Measurements from ENCODE around the gene DDX42. TPM values are rescaled to one million over a fixed set of nuclear protein-coding genes. Genes with fewer than 3 reads are reported as not detected.
A peak's percentile ranks its signal among the peaks of the same experiment; 100 is the strongest.

The DDX42 gene
- total and polyA plus RNA-seq, 7 donors = 46.3 to 91.0 (median 56.0) TPM

GRCh38 chr17:63832455-63832854 lies 58.5 kb downstream of the DDX42 start:
- ATAC-seq (no peak), DNase-seq (no peak)
- WGBS, 3 donors = 75 to 83% (median 75%) methylated on average over 2 of the region's 2 CpGs
- no peak for TF ChIP-seq CTCF (IDR thresholded peaks at IDR 0.05)
- no peaks in the 10 kb centered on the region for H3K27me3 ChIP-seq (ENCODE audit: insufficient read depth in 3 of 3, low read length in 2 of 3)
- H3K4me1 ChIP-seq = peaks cover 34% of the 10 kb centered on the region
- H3K9me3 ChIP-seq = no peaks in the 10 kb centered on the region
- intact Hi-C loops (cut with DNase I) = no loop called here
- H3K4me3 ChIP-seq = no peak overlapping the region
- no peak overlapping the region for H3K27ac ChIP-seq
- peaks cover 31 to 90% of the 10 kb centered on the region in 2 donors for H3K36me3 ChIP-seq (ENCODE audit: insufficient read depth in 1 of 2, low read depth in 1 of 2)

- no peak overlapping the region for H3K27ac ChIP-seq
- TF ChIP-seq CTCF (IDR thresholded peaks at IDR 0.05) = no peak
- H3K27me3 ChIP-seq (ENCODE audit: insufficient read depth in 3 of 3, low read length in 2 of 3) = no peaks in the 10 kb centered on the region
- no peak overlapping the region for H3K4me3 ChIP-seq
- peaks cover 39% of the 10 kb centered on the region for H3K4me1 ChIP-seq
- ATAC-seq (no peak), DNase-seq (no peak)
- intact Hi-C loops (cut with DNase I) = no loop called here
- no peaks in the 10 kb centered on the region for H3K9me3 ChIP-seq
- H3K36me3 ChIP-seq (ENCODE audit: insufficient read depth in 1 of 2, low read depth in 1 of 2) = peaks cover 31 to 90% of the 10 kb centered on the region in 2 donors
- 67 to 78% (median 68%) methylated on average over 14 of the region's 14 CpGs for WGBS, 3 donors
These were observed 59.2 kb downstream of the DDX42 start for GRCh38 chr17:63833026-63833740.

DNA sequence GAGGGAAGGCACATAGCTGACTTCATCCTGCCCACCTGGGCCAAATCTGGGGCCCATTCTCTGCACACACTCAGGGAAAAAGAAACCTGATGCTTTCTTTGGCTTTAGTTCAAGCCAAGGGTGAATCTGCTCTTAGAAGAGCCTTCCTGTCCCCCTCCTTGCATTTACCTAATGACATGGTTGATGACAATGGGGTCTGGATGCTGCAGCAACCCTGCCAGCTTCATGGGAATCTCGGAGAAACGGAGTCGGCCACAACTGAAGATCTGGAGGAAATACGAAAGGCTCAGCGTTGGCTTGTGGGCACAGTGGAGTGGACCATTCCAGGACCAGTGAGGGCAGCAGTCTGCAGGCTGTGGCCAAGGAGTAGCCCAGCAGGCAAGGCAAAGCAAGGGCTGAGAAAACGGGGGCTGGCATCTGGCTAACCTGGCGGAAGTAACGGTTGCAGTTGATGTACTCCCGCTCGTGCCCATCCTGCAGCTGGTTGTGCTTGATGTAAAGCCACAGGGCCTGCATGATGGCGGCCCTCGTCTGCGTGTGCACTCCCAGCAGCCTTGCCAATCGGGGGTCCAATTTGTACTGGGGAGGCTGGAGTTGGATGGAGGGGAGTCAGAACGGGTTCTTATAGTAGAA lies 59.9 kb downstream of the DDX42 start:
- DNase-seq (no peak), ATAC-seq (no peak)
- Histone ChIP-seq H3K4me1 (peaks cover 39% of the 10 kb centered on the region), H3K27me3 (ENCODE audit: insufficient read depth in 3 of 3, low read length in 2 of 3) (no peaks in the 10 kb centered on the region), H3K27ac (no peak overlapping the region), H3K4me3 (no peak overlapping the region), H3K36me3 (ENCODE audit: insufficient read depth in 1 of 2, low read depth in 1 of 2) (peaks cover 31 to 83% of the 10 kb centered on the region in 2 donors), H3K9me3 (no peaks in the 10 kb centered on the region)
- TF ChIP-seq CTCF (IDR thresholded peaks at IDR 0.05) = no peak
- 78 to 86% (median 79%) methylated on average over 15 of the region's 15 CpGs for WGBS, 3 donors
- intact Hi-C loops (cut with DNase I) = no loop called here

- H3K27ac ChIP-seq = peak overlapping the region; percentile 3
- peak; percentile 43 to 64 (median 52) for ATAC-seq
These were observed 60.6 kb downstream of the DDX42 start for GRCh38 chr17:63834431-63835166.

More at GRCh38 chr17:63834431-63835166, 60.6 kb downstream of the DDX42 start:
- no peak overlapping the region for H3K4me3 ChIP-seq
- WGBS, 3 donors = 35 to 44% (median 39%) methylated on average over 13 of the region's 13 CpGs
- TF ChIP-seq CTCF (IDR thresholded peaks at IDR 0.05) = peak; percentile 47
- no peaks in the 10 kb centered on the region for H3K27me3 ChIP-seq (ENCODE audit: insufficient read depth in 3 of 3, low read length in 2 of 3)
- DNase-seq = peak; percentile 59 to 78
- intact Hi-C loops (cut with DNase I) = loop anchor here in 1 of 2 donors (5.0 kb wide), 1 partner anchor 137 kb away; no protein-coding TSS in a partner anchor
- H3K36me3 ChIP-seq (ENCODE audit: insufficient read depth in 1 of 2, low read depth in 1 of 2) = peaks cover 30 to 76% of the 10 kb centered on the region in 2 donors
- no peaks in the 10 kb centered on the region for H3K9me3 ChIP-seq
- H3K4me1 ChIP-seq = peaks cover 39% of the 10 kb centered on the region

Data from psoas muscle (tissue), 8 donors.